Measurements from ENCODE around the gene XYLT2.
A peak's percentile ranks its signal among the peaks of the same experiment; 100 is the strongest.

The XYLT2 gene

GRCh38 chr17:50367401-50367800 is 21.5 kb downstream of the XYLT2 start:
- H3K36me3 ChIP-seq = peaks cover 57% of the 10 kb centered on the region

GRCh38 chr17:50370052-50370451 is 24.1 kb downstream of the XYLT2 start:
- H3K4me1 ChIP-seq (ENCODE audit: control insufficient read depth in 1 of 2, insufficient read depth in 1 of 2, low read depth in 1 of 2, low read length in 1 of 2) = peaks cover 12 to 17% of the 10 kb centered on the region in 2 experiments
- H3K27ac ChIP-seq = no peak overlapping the region
- TF ChIP-seq, protein P1, sequence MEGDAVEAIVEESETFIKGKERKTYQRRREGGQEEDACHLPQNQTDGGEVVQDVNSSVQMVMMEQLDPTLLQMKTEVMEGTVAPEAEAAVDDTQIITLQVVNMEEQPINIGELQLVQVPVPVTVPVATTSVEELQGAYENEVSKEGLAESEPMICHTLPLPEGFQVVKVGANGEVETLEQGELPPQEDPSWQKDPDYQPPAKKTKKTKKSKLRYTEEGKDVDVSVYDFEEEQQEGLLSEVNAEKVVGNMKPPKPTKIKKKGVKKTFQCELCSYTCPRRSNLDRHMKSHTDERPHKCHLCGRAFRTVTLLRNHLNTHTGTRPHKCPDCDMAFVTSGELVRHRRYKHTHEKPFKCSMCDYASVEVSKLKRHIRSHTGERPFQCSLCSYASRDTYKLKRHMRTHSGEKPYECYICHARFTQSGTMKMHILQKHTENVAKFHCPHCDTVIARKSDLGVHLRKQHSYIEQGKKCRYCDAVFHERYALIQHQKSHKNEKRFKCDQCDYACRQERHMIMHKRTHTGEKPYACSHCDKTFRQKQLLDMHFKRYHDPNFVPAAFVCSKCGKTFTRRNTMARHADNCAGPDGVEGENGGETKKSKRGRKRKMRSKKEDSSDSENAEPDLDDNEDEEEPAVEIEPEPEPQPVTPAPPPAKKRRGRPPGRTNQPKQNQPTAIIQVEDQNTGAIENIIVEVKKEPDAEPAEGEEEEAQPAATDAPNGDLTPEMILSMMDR (IDR thresholded peaks at IDR 0.05) = no peak
- peaks cover 52% of the 10 kb centered on the region for H3K36me3 ChIP-seq
- no peak overlapping the region for H3K4me3 ChIP-seq (ENCODE audit: low read depth in 1 of 2, low read length in 1 of 2)
- no peaks in the 10 kb centered on the region for H3K27me3 ChIP-seq
- no peaks in the 10 kb centered on the region for H3K9me3 ChIP-seq

More at GRCh38 chr17:50367401-50367800, 21.5 kb downstream of the XYLT2 start:
- H3K27me3 ChIP-seq = no peaks in the 10 kb centered on the region
- no peaks in the 10 kb centered on the region for H3K9me3 ChIP-seq
- no peak overlapping the region for H3K27ac ChIP-seq
- H3K4me3 ChIP-seq (ENCODE audit: low read depth in 1 of 2, low read length in 1 of 2) = no peak overlapping the region
- TF ChIP-seq, protein P1 (IDR thresholded peaks at IDR 0.05) = no peak
- H3K4me1 ChIP-seq (ENCODE audit: control insufficient read depth in 1 of 2, insufficient read depth in 1 of 2, low read depth in 1 of 2, low read length in 1 of 2) = peaks cover 4 to 7% of the 10 kb centered on the region in 2 experiments

- Histone ChIP-seq H3K4me3 (ENCODE audit: low read depth in 1 of 2, low read length in 1 of 2) (no peak overlapping the region), H3K36me3 (peaks cover 39% of the 10 kb centered on the region), H3K27ac (no peak overlapping the region), H3K27me3 (no peaks in the 10 kb centered on the region), H3K9me3 (no peaks in the 10 kb centered on the region), H3K4me1 (ENCODE audit: control insufficient read depth in 1 of 2, insufficient read depth in 1 of 2, low read depth in 1 of 2, low read length in 1 of 2) (peaks cover 12 to 17% of the 10 kb centered on the region in 2 experiments)
- TF ChIP-seq, protein P1 (IDR thresholded peaks at IDR 0.05) = no peak
Measured at GRCh38 chr17:50371526-50371925, 25.6 kb downstream of the XYLT2 start.

- H3K36me3 ChIP-seq = peaks cover 31% of the 10 kb centered on the region
- TF ChIP-seq, protein P1 (IDR thresholded peaks at IDR 0.05) = no peak
- peaks cover 12 to 17% of the 10 kb centered on the region in 2 experiments for H3K4me1 ChIP-seq (ENCODE audit: control insufficient read depth in 1 of 2, insufficient read depth in 1 of 2, low read depth in 1 of 2, low read length in 1 of 2)
- no peaks in the 10 kb centered on the region for H3K27me3 ChIP-seq
- H3K27ac ChIP-seq = peak overlapping the region; percentile 85
- no peaks in the 10 kb centered on the region for H3K9me3 ChIP-seq
- H3K4me3 ChIP-seq (ENCODE audit: low read depth in 1 of 2, low read length in 1 of 2) = peak overlapping the region; percentile 95 to 99
Measured at GRCh38 chr17:50372222-50372757, 26.4 kb downstream of the XYLT2 start.

DNA sequence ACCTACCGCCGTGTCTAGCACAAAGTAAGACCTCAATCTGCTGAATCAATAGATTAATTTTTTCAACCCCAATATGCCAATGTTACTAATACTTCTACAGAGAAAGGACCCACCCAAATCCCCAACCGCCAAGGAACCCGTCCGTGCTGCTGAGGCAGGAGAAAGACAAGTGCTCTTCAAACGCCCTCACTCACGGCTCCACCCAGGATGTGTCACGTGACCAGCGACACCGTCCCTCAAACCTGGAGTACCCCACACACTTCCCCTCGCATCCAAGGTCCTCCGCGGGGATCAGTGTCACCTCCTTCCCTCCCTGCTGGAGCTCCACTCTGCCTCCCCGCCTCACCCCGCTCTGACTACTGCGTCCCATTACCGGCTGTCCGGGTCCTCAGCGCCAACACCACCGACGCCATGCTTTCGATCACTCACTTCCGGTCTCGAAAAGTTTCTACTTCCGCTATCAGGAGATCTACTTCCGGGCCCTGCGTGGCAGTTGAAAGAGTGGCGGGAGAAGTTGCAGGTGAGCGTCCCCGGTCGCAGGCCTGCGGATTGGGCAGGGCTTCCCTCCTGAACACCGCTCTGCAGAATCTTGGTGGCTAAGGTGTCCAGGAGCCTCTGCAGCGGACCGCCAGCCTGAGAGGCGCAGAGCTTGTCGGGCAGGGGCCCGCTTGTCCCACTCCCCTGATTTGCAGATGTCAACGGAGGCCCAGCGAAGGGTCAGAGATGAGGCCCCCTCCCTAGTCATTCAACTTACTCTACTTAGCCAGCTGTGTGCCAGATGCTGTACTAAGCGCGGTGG is 27.0 kb downstream of the XYLT2 start, which contains the start of the genes EME1 and MRPL27:
EME1 (plus strand) TSS at position 472 of the 799 bp plus-strand sequence. CDS start 1,980 bp downstream, outside the sequence.
MRPL27 (minus strand) TSS at position 427 of the 799 bp plus-strand sequence; CDS start at position 413, 14 bp downstream.
- H3K4me3 ChIP-seq (ENCODE audit: low read depth in 1 of 2, low read length in 1 of 2) = peak within 1 kb of the TSS; percentile 95 to 99
- H3K27me3 ChIP-seq = no peaks in the 10 kb centered on the region
- H3K27ac ChIP-seq = peak within 1 kb of the TSS; percentile 85
- H3K4me1 ChIP-seq (ENCODE audit: control insufficient read depth in 1 of 2, insufficient read depth in 1 of 2, low read depth in 1 of 2, low read length in 1 of 2) = peaks cover 12 to 17% of the 10 kb centered on the region in 2 experiments
- H3K36me3 ChIP-seq = peaks cover 24% of the 10 kb centered on the region
- H3K9me3 ChIP-seq = no peaks in the 10 kb centered on the region
- TF ChIP-seq, protein P1 (IDR thresholded peaks at IDR 0.05) = peak; percentile 18

All from neutrophil (primary cell).